PFSK-1 (cell line): ENCODE measurements around the gene DNASE1L2.

Experiments
- FOXP2 ChIP-seq: optimal IDR thresholded peaks from 2 replicates; pipeline ENCODE3; 2011; ENCODE audit warnings: borderline replicate concordance, control low read depth, inconsistent platforms; ENCODE audit not compliant: insufficient read depth; ENCODE audit errors: extremely low read length, extremely low read depth
- POLR2AphosphoS5 ChIP-seq: IDR thresholded peaks from 2 replicates; pipeline ENCODE4 v1.6.1; 2012; ENCODE audit warnings: low read depth, mild to moderate bottlenecking, control low read depth, low read length, moderate library complexity
- REST ChIP-seq, 2 experiments: IDR thresholded peaks; 2 replicates each; pipeline versions ENCODE4 v1.6.1 to v1.8.0; 2011 to 2012; ENCODE audit warnings: low read depth in 2 of 2, low read length in 2 of 2, control low read depth in 1 of 2, inconsistent platforms in 1 of 2, mild to moderate bottlenecking in 1 of 2, moderate library complexity in 1 of 2; ENCODE audit not compliant: insufficient read depth in 1 of 2
- SIN3A ChIP-seq: IDR thresholded peaks from 2 replicates; pipeline ENCODE4 v1.6.1; 2012; ENCODE audit warnings: mild to moderate bottlenecking, low read length, moderate library complexity, borderline replicate concordance; ENCODE audit not compliant: insufficient read depth
- TAF1 ChIP-seq: IDR thresholded peaks from 2 replicates; pipeline ENCODE4 v1.6.1; 2012; ENCODE audit warnings: low read length, control low read depth, borderline replicate concordance; ENCODE audit not compliant: insufficient read depth

DNASE1L2 gene

GRCh38 chr16:2216330-2216729 lies 19.9 kb upstream of the DNASE1L2 start:
- TF ChIP-seq REST (IDR thresholded peaks at IDR 0.05; ENCODE audit: insufficient read depth in 1 of 2, low read depth in 2 of 2, low read length in 2 of 2) (no peak), FOXP2 (no peak), SIN3A (no peak), TAF1 (no peak), POLR2AphosphoS5 (no peak)

DNA sequence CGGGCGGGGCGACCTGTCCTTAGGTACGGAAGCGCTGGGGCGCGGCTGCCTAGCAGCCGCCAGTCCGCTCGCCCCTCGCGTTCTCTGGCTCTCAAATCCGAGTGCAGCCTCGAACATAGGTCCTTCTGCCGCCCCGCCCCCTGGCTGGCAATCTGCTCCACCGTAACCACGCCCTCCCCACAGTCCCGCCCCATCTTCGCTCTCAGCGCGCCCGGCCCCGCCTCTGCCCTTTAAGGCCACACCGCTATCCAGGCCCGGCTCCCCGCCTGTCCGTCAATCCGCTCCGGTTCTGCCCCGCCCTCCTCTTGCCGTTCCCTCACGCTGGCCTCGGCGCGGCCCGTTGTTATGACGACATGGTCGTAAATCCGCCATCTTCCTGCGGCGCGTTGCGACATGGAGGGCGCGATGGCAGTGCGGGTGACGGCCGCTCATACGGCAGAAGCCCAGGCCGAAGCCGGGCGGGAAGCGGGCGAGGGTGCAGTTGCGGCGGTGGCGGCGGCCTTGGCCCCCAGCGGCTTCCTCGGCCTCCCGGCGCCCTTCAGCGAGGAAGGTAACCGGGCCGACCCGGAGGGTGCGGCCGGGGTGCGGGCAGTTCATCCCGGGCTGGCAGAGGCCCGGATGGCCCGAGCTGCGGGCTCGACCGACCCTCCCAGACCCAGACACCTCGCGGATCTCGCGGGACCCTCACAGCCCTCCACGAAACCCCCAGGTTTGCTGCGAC lies 12.9 kb upstream of the DNASE1L2 start, which contains the start of gene E4F1:
Gene E4F1, plus strand, starts transcription at position 371 of the 721 bp plus-strand sequence. Its CDS starts 23 bp downstream, at position 394.
- peak; percentile 8; the same call in 1 of the 2 replicates for TF ChIP-seq SIN3A
- TF ChIP-seq POLR2AphosphoS5, result peak; percentile 90
- TF ChIP-seq REST (IDR thresholded peaks at IDR 0.05; ENCODE audit: insufficient read depth in 1 of 2, low read depth in 2 of 2, low read length in 2 of 2), result 0 out of 4 replicates have a peak, but pooled peaks of 1 of the 2 experiments have one; percentile 8
- TF ChIP-seq FOXP2, result peak; percentile 94
- peak; percentile 80; the same call in 1 of the 2 replicates for TF ChIP-seq TAF1

- TF ChIP-seq SIN3A, result no peak
- no peak for TF ChIP-seq POLR2AphosphoS5
- no peak for TF ChIP-seq FOXP2
- no peak for TF ChIP-seq TAF1
- no peak for TF ChIP-seq REST (IDR thresholded peaks at IDR 0.05; ENCODE audit: insufficient read depth in 1 of 2, low read depth in 2 of 2, low read length in 2 of 2)
These were observed 12.2 kb upstream of the DNASE1L2 start for GRCh38 chr16:2223942-2224486.

DNA sequence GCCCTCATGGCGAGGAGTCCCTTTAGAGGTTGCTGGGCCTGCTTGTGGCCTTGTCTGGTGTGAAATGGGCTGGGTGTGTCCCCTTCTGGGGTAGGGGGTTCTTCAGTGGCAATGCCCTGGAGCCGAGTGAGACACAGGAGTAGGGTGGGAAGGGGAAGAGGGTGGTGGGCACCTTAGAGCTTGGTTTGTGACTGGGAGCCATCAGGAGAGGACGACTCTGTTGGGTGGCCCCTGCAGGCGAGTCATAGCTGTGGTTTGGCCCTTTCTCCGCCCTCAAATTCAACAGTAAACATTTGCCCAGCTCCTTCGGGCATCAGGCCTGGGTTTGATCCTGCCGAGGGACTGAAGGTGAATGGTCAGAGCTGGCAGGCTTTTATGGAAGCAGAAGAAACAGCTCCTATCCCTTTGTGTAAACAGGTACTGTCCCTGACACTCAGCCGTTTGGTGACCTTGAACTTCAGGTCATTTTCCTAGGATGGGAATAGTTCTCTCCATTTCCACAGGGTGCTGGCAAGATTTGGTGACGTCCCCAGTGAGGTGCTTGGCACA lies 9.9 kb upstream of the DNASE1L2 start:
- TF ChIP-seq TAF1 (no peak), REST (IDR thresholded peaks at IDR 0.05; ENCODE audit: insufficient read depth in 1 of 2, low read depth in 2 of 2, low read length in 2 of 2) (no peak), FOXP2 (no peak), POLR2AphosphoS5 (no peak), SIN3A (no peak)
